Spleen (tissue), 11 donors: ENCODE results near the gene MACROH2A1. TPM values are rescaled to one million over a fixed set of nuclear protein-coding genes. Genes with fewer than 3 reads are reported as not detected.

Source experiments
- DNase-seq: peaks from one replicate; pipeline ENCODE4 v3.0.0-alpha.2; 2020
- H3K27ac ChIP-seq, 8 donors: fragments of 200-600 bp; sonication (generic) in 7 of 8; 1 replicate in 4 of 8; 2 replicates in 4 of 8; pipeline versions ENCODE4 v1.5.0 to v1.8.0; 2016 to 2021; ENCODE audit warnings: inconsistent platforms in 4 of 8, mild to moderate bottlenecking in 4 of 8, moderate library complexity in 1 of 8
- H3K27me3 ChIP-seq, 7 donors: fragments of 200-600 bp; sonication (generic) in 6 of 7; replicated peaks in 1 of 7; 1 replicate in 4 of 7; 2 replicates in 3 of 7; pipeline versions ENCODE4 v1.5.0 to v1.8.0; 2016 to 2021; ENCODE audit warnings: inconsistent platforms in 3 of 7, mild to moderate bottlenecking in 1 of 7
- H3K36me3 ChIP-seq, 6 donors: fragments of 200-600 bp; sonication (generic) in 5 of 6; 1 replicate in 4 of 6; 2 replicates in 2 of 6; pipeline versions ENCODE4 v1.5.0 to v1.8.0; 2016 to 2021; ENCODE audit warnings: inconsistent platforms in 2 of 6
- H3K4me1 ChIP-seq, 6 donors: fragments of 200-600 bp; sonication (generic) in 5 of 6; 1 replicate in 3 of 6; 2 replicates in 3 of 6; pipeline versions ENCODE4 v1.5.0 to v1.8.0; 2016 to 2021; ENCODE audit warnings: inconsistent platforms in 3 of 6
- H3K4me3 ChIP-seq, 8 donors: fragments of 200-600 bp; sonication (generic) in 7 of 8; 1 replicate in 4 of 8; 2 replicates in 4 of 8; pipeline versions ENCODE4 v1.5.0 to v1.8.0; 2016 to 2021; ENCODE audit warnings: inconsistent platforms in 4 of 8, mild to moderate bottlenecking in 4 of 8, moderate library complexity in 2 of 8
- H3K9me3 ChIP-seq, 8 donors: fragments of 200-600 bp; sonication (generic) in 7 of 8; 1 replicate in 4 of 8; 2 replicates in 4 of 8; pipeline versions ENCODE4 v1.5.0 to v1.8.0; 2016 to 2021; ENCODE audit warnings: inconsistent platforms in 4 of 8
- POLR2A ChIP-seq, 3 donors: fragments of 450-650 bp; IDR thresholded peaks; one replicate each; pipeline ENCODE4 v1.5.1; 2017; ENCODE audit warnings: antibody characterized with exemption in 3 of 3, mild to moderate bottlenecking in 1 of 3
- POLR2AphosphoS5 ChIP-seq, 3 donors: sonication (generic); formaldehyde crosslinking; IDR thresholded peaks; one replicate each; pipeline ENCODE4 v1.5.1; 2017; ENCODE audit warnings: antibody characterized with exemption in 3 of 3
- WGBS, 5 donors: extraction: QIAGEN DNeasy Blood & Tissue Kit in 3 of 5; methylation state at CpG; one replicate each; pipeline versions ENCODE4 v1.1.5 to v1.1.7; 2013 to 2018; 5-methylcytosine and 5-hydroxymethylcytosine counted together
- intact Hi-C: fragments of 100-400 bp; cut with DNase I; formaldehyde crosslinking; loops from one replicate; pipeline ENCODE4 v1.15.0; 2023; ENCODE audit warnings: low total_unique reads
- polyA plus RNA-seq, 3 donors: library from polyadenylated mRNA; stranded (reverse); fragments of 200-250 nt; gene quantifications; one replicate each; pipeline ENCODE4 v1.2.1, GENCODE V29; 2013
- total RNA-seq, 7 donors: library from RNA; depleted of rRNA in 3 of 7; stranded (reverse); fragments of >200 nt in 3 of 7; fragmentation: NEBNext Ultra II Directional in 4 of 7; extraction: Animal tissue kit (Norgen Biotek cat#: 25700) in 4 of 7; gene quantifications; one replicate each; pipeline versions ENCODE4 v1.1.0 to v1.2.1, GENCODE V29; 2016 to 2021
- TF ChIP-seq, protein P1 (sequence below), 11 experiments: fragments of 200-600 bp in 7 of 11; fragments of 450-650 bp in 4 of 11; sonication (generic) in 4 of 11; IDR thresholded peaks in 8 of 11; conservative IDR thresholded peaks in 3 of 11; 1 replicate in 7 of 11; 2 replicates in 4 of 11; pipeline versions ENCODE4 v1.4.0 to v1.8.0; 2016 to 2021; ENCODE audit warnings: antibody characterized with exemption in 11 of 11, inconsistent platforms in 4 of 11, mild to moderate bottlenecking in 1 of 11
- donor health status: healthy with polysubstance abuse.
- donor health status: DM: no; HTN: no; CAD: no; lungs with moderate emphysema.
- donor health status: DM: no; HTN: no; CAD: no.
- donor health status: Bipolar disorder and iron deficiency.
- donor health status: healthy.
- donor health status: DM: no; HTN: no; CAD: no.
- donor health status: DM: yes; HTN: yes; CAD: no.

The MACROH2A1 gene
- total and polyA plus RNA-seq, 10 donors: 88.1 to 288 (median 175) TPM

DNA sequence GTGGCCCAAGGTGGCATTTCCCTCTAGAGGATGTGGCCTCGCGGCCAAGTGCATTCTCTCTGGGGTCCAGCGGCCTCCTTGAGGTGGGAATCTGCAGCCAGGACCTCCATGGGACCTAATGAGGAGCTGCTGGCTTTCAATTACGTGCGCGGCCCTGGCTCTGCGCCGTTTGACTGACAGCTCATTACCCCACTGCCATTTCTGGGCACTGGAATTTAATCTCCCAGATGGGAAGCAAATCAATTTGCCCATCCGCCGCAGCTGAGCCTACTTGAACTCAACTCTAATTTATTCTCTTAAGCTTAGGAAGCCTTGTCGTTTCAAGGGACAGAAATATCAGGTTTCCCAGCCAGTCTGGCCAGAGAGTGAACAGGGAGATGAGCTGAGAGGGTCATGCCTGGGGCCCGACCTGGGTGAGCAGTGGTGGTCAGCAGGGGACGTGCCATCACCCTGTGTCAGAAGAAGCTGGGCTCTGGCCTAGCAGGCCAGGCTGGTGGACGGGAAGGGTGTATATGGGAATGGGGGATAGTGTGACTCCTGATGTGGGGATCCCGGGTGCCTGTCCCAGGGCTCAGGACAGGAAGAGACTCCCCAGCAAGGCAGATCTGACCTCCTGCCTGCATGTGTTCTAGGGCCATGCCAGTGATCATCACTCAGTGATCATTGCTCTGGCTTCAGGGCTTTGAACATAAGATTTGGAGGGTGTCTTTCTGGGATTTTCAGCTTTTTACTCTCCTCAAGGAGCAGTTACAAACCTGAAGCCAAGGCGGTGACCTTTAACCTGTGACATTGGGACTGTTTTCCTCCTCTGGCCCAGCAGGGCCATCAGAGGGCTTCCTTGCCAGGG lies 69.7 kb downstream of the MACROH2A1 start:
- H3K27ac ChIP-seq: no peak overlapping the region
- H3K4me3 ChIP-seq: no peak overlapping the region
- 89 to 94% (median 90%) methylated on average over 15 to 16 of the region's 16 CpGs for WGBS, 5 donors
- no peaks in the 10 kb centered on the region for H3K4me1 ChIP-seq
- no peaks in the 10 kb centered on the region for H3K27me3 ChIP-seq
- H3K9me3 ChIP-seq: no peaks in the 10 kb centered on the region
- H3K36me3 ChIP-seq: peaks cover 0 to 51% (median 31%) of the 10 kb centered on the region in 6 donors
- TF ChIP-seq, protein P1, sequence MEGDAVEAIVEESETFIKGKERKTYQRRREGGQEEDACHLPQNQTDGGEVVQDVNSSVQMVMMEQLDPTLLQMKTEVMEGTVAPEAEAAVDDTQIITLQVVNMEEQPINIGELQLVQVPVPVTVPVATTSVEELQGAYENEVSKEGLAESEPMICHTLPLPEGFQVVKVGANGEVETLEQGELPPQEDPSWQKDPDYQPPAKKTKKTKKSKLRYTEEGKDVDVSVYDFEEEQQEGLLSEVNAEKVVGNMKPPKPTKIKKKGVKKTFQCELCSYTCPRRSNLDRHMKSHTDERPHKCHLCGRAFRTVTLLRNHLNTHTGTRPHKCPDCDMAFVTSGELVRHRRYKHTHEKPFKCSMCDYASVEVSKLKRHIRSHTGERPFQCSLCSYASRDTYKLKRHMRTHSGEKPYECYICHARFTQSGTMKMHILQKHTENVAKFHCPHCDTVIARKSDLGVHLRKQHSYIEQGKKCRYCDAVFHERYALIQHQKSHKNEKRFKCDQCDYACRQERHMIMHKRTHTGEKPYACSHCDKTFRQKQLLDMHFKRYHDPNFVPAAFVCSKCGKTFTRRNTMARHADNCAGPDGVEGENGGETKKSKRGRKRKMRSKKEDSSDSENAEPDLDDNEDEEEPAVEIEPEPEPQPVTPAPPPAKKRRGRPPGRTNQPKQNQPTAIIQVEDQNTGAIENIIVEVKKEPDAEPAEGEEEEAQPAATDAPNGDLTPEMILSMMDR (IDR thresholded peaks at IDR 0.05 in 8 of 11, conservative IDR thresholded peaks at IDR 0.05 in 3 of 11): no peak
- TF ChIP-seq POLR2AphosphoS5 (IDR thresholded peaks at IDR 0.05): peak in 1 of 3 donors; percentile 51
- no peak for TF ChIP-seq POLR2A (IDR thresholded peaks at IDR 0.05)
- no peak for DNase-seq
- intact Hi-C loops: no loop called here

DNA sequence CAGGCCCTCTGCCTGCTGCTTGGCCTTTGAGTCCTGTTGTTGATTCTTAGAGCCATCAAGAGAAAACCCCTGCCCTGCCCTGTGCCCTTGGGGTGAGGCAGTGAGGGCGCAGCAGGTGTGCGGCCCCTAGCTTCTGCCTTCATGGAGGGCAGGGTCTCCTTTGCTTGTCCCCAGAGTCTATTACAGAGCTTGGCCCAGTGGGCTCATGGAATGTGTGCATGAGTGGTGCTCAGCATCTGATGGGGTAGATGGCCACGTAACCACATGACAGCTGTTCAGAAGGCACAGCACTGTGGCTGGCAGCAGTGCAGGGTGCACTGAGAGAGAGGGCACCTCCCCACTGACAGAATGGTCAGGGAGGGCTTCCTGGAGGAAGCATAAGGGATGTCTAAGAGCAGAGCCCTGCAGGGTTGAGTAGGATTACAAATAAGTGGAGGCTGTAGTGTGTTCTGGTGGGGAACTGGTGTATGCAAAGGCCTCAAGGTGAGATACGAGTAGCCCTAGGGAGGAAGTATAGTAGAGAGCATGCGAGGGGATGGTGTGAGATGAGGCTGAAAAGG lies 70.8 kb downstream of the MACROH2A1 start:
- intact Hi-C loops: no loop called here
- peaks cover 0 to 40% (median 21%) of the 10 kb centered on the region in 6 donors for H3K36me3 ChIP-seq
- DNase-seq: no peak
- H3K9me3 ChIP-seq: no peaks in the 10 kb centered on the region
- no peaks in the 10 kb centered on the region for H3K4me1 ChIP-seq
- 84 to 95% (median 91%) methylated on average over 4 to 5 of the region's 5 CpGs for WGBS, 5 donors
- H3K4me3 ChIP-seq: no peak overlapping the region
- no peaks in the 10 kb centered on the region for H3K27me3 ChIP-seq
- TF ChIP-seq, protein P1 (IDR thresholded peaks at IDR 0.05 in 8 of 11, conservative IDR thresholded peaks at IDR 0.05 in 3 of 11): no peak
- TF ChIP-seq POLR2AphosphoS5 (IDR thresholded peaks at IDR 0.05) (no peak), POLR2A (IDR thresholded peaks at IDR 0.05) (no peak)
- no peak overlapping the region for H3K27ac ChIP-seq

DNA sequence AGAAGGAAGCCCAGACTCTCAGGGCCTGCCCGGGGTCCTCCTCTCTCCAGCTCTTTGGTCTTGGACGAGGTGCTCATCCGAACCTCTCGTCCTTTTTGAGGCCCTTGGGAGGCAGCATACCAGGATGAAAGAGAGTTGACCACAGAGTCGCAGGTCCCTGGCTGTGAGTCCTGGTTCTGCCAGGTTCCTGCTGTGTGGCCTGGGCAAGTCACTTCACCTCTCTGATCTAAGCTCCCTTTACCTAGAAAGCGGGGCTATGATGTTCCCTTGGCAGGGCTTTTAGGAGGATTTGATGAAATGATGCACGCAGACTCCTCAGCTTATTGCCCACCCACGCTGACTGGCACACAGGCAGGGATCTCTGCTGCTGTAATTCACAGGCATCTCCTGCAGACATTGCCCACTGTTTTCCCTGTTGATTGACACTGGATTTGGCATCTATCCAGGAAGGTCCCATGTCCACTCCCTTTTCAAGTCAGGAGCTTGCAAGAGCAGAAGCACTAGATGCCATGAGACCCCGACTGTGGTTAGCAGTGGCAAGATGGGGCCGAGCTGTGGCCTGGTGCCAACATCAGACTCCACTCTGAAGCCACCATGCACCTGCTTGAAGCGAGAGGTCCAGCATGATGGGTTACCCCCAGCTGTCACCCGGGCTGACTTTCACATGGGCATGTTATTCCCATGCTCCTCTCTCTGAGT lies 71.5 kb downstream of the MACROH2A1 start:
- TF ChIP-seq, protein P1 (IDR thresholded peaks at IDR 0.05 in 8 of 11, conservative IDR thresholded peaks at IDR 0.05 in 3 of 11): no peak
- TF ChIP-seq POLR2A (IDR thresholded peaks at IDR 0.05) (no peak), POLR2AphosphoS5 (IDR thresholded peaks at IDR 0.05) (no peak)
- no peaks in the 10 kb centered on the region for H3K9me3 ChIP-seq
- H3K4me3 ChIP-seq: no peak overlapping the region
- H3K27ac ChIP-seq: no peak overlapping the region
- 90 to 94% (median 91%) methylated on average over 10 to 12 of the region's 12 CpGs for WGBS, 5 donors
- no peaks in the 10 kb centered on the region for H3K4me1 ChIP-seq
- intact Hi-C loops: no loop called here
- no peaks in the 10 kb centered on the region for H3K27me3 ChIP-seq
- H3K36me3 ChIP-seq: peaks cover 0 to 34% (median 18%) of the 10 kb centered on the region in 6 donors
- DNase-seq: no peak
